ENCODE results near the gene TTC14.
A peak's percentile ranks its signal among the peaks of the same experiment; 100 is the strongest.
"Not testable (repeated sequence)": the region's sequence is repeated elsewhere in the genome, so short reads cannot be mapped to it uniquely, and the experiment has no call there.

Gene TTC14

GRCh38 chr3:180615954-180616353, 14.0 kb downstream of the TTC14 start:
- no peak for DNase-seq (ENCODE audit: extremely low read depth, low read depth)

GRCh38 chr3:180617049-180617448, 15.1 kb downstream of the TTC14 start:
- no peak for TF ChIP-seq CTCF (IDR thresholded peaks at IDR 0.05; ENCODE audit: low read depth, low read length)
- DNase-seq (ENCODE audit: extremely low read depth, low read depth), result no peak

More at GRCh38 chr3:180615954-180616353, 14.0 kb downstream of the TTC14 start:
- no peak for TF ChIP-seq CTCF (IDR thresholded peaks at IDR 0.05; ENCODE audit: low read depth, low read length)

GRCh38 chr3:180618563-180618962, 16.6 kb downstream of the TTC14 start:
- not testable (repeated sequence) for DNase-seq (ENCODE audit: extremely low read depth, low read depth)

- no peak for TF ChIP-seq CTCF (IDR thresholded peaks at IDR 0.05; ENCODE audit: low read depth, low read length)
- DNase-seq (ENCODE audit: extremely low read depth, low read depth), result no peak
These were observed 17.8 kb downstream of the TTC14 start for GRCh38 chr3:180619723-180620122.

- TF ChIP-seq CTCF (IDR thresholded peaks at IDR 0.05; ENCODE audit: low read depth, low read length), result no peak
These were observed 22.8 kb downstream of the TTC14 start for GRCh38 chr3:180624714-180625113.

GRCh38 chr3:180626844-180627243, 24.9 kb downstream of the TTC14 start:
- no peak for DNase-seq (ENCODE audit: extremely low read depth, low read depth)
- TF ChIP-seq CTCF (IDR thresholded peaks at IDR 0.05; ENCODE audit: low read depth, low read length), result no peak

More at GRCh38 chr3:180624714-180625113, 22.8 kb downstream of the TTC14 start:
- DNase-seq (ENCODE audit: extremely low read depth, low read depth), result no peak

- no peak for TF ChIP-seq CTCF (IDR thresholded peaks at IDR 0.05; ENCODE audit: low read depth, low read length)
- DNase-seq (ENCODE audit: extremely low read depth, low read depth), result no peak
These were observed 28.4 kb downstream of the TTC14 start for GRCh38 chr3:180630371-180630770.

- DNase-seq (ENCODE audit: extremely low read depth, low read depth), result no peak
- peak; percentile 5 for TF ChIP-seq CTCF (IDR thresholded peaks at IDR 0.05; ENCODE audit: low read depth, low read length)
These were observed 29.4 kb downstream of the TTC14 start for GRCh38 chr3:180631317-180631716.

All from AG09319 (cell line).